GM23248 (cell line): ENCODE data around the gene FURIN. TPM values are rescaled to one million over a fixed set of nuclear protein-coding genes. Genes with fewer than 3 reads are reported as not detected.

Experiments
- DNase-seq: peaks from one replicate; pipeline ENCODE4 v3.0.0-alpha.2; 2015
- H2AFZ ChIP-seq: fragments of 200-600 bp; sonication (generic); 2 replicates; pipeline ENCODE4 v1.6.1; 2016; ENCODE audit warnings: antibody characterized with exemption
- H3F3A ChIP-seq: fragments of 200-600 bp; sonication (generic); 2 replicates; pipeline ENCODE4 v1.6.1; 2016; ENCODE audit warnings: mild to moderate bottlenecking, antibody characterized with exemption, mixed run types; ENCODE audit not compliant: insufficient read depth
- H3K27ac ChIP-seq: fragments of 200-600 bp; sonication (generic); 2 replicates; pipeline ENCODE4 v1.5.1; 2016; ENCODE audit warnings: mild to moderate bottlenecking
- H3K27me3 ChIP-seq: fragments of 200-600 bp; sonication (generic); replicated peaks from 2 replicates; pipeline ENCODE4 v1.6.1; 2016; ENCODE audit warnings: mild to moderate bottlenecking; ENCODE audit not compliant: insufficient read depth
- H3K36me3 ChIP-seq: fragments of 200-600 bp; sonication (generic); 2 replicates; pipeline ENCODE4 v1.6.1; 2016; ENCODE audit warnings: low read depth, mild to moderate bottlenecking
- H3K4me1 ChIP-seq: fragments of 200-600 bp; sonication (generic); 2 replicates; pipeline ENCODE4 v1.6.1; 2016; ENCODE audit warnings: mild to moderate bottlenecking; ENCODE audit not compliant: insufficient read depth
- H3K4me2 ChIP-seq: fragments of 200-600 bp; sonication (generic); one replicate; pipeline ENCODE4 v1.6.1; 2016; ENCODE audit warnings: mild to moderate bottlenecking; ENCODE audit not compliant: unreplicated experiment
- H3K4me3 ChIP-seq: fragments of 200-600 bp; sonication (generic); 2 replicates; pipeline ENCODE4 v1.5.1; 2016; ENCODE audit warnings: mild to moderate bottlenecking
- H3K79me2 ChIP-seq: fragments of 200-600 bp; sonication (generic); 2 replicates; pipeline ENCODE4 v1.6.1; 2016; ENCODE audit warnings: mild to moderate bottlenecking; ENCODE audit not compliant: insufficient read depth
- H3K9ac ChIP-seq: fragments of 200-600 bp; sonication (generic); 2 replicates; pipeline ENCODE4 v1.6.1; 2016; ENCODE audit warnings: mild to moderate bottlenecking
- H3K9me2 ChIP-seq: fragments of 200-600 bp; sonication (generic); 2 replicates; pipeline ENCODE4 v1.6.1; 2016; ENCODE audit warnings: mixed run types, mild to moderate bottlenecking, moderate library complexity; ENCODE audit not compliant: insufficient read depth
- H3K9me3 ChIP-seq: fragments of 200-600 bp; sonication (generic); one replicate; pipeline ENCODE4 v1.6.1; 2017; ENCODE audit warnings: low read depth
- H4K20me1 ChIP-seq: fragments of 200-600 bp; sonication (generic); 2 replicates; pipeline ENCODE4 v1.6.0; 2016; ENCODE audit not compliant: insufficient read depth
- EZH2 ChIP-seq: fragments of 200-600 bp; sonication (generic); IDR thresholded peaks from 2 replicates; pipeline ENCODE4 v1.6.1; 2018; ENCODE audit warnings: antibody characterized with exemption, mild to moderate bottlenecking; ENCODE audit not compliant: insufficient read depth, poor library complexity, severe bottlenecking
- EZH2phosphoT487 ChIP-seq: fragments of 200-600 bp; sonication (generic); IDR thresholded peaks from 2 replicates; pipeline ENCODE4 v1.6.1; 2018; ENCODE audit warnings: antibody characterized with exemption, moderate library complexity, mild to moderate bottlenecking, low read depth; ENCODE audit not compliant: insufficient read depth
- WGBS, 2 experiments: methylation state at CpG; one replicate each; pipeline ENCODE4 v1.1.6; 2015 to 2017; ENCODE audit warnings: low lambda C conversion rate in 2 of 2, low coverage in 1 of 2; ENCODE audit errors: missing lambda C conversion rate in 2 of 2; 5-methylcytosine and 5-hydroxymethylcytosine counted together
- in situ Hi-C: fragments of 300-500 bp; cut with MboI; formaldehyde crosslinking; loops from 2 replicates; pipeline ENCODE4 v1.15.0; 2020
- polyA plus RNA-seq: library from polyadenylated mRNA; unstranded; fragments of >200 nt; fragmentation: Nextera tagmentation; extraction: Ambion mirVana; gene quantifications from 2 replicates; pipeline ENCODE4 v1.2.1, GENCODE V29; 2016
- total RNA-seq: library from RNA; depleted of rRNA; stranded (reverse); fragments of >200 nt; shearing (Covaris generic); gene quantifications from 2 replicates; pipeline ENCODE4 v1.2.3, GENCODE V29; 2014

Gene FURIN
- total and polyA plus RNA-seq, 2 experiments from 2014 or later: 13.9 to 50.8 TPM

DNA sequence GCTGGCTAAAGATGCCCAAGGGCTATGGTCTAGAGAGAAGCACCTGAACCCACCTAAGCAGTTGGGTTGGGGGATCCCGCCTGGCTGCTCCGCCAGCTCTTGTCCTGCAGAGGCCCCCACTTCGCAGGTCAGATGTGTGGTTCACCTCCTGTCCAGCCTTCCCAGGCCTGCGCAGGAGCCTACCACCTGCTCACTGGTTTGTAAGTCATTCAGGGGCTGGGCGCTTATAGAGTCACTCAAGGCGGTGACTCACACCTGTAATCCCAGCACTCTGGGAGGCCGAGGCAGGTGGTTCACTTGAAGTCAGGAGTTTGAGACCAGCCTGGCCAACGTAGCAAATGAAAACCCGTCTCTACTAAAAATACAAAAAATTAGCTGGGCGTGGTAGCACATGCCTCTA is 3.9 kb upstream of the FURIN start:
- Histone ChIP-seq H3K27me3 (no peaks in the 10 kb centered on the region), H3K9ac (no peak overlapping the region), H3K4me1 (peaks cover 18% of the 10 kb centered on the region), H3K4me2 (no peak overlapping the region), H4K20me1 (no peaks in the 10 kb centered on the region), H2AFZ (no peak overlapping the region), H3F3A (peaks cover 20% of the 10 kb centered on the region), H3K9me3 (no peaks in the 10 kb centered on the region), H3K4me3 (no peak overlapping the region), H3K36me3 (no peaks in the 10 kb centered on the region), H3K27ac (no peak overlapping the region), H3K79me2 (no peaks in the 10 kb centered on the region), H3K9me2 (no peaks in the 10 kb centered on the region)
- no peak for DNase-seq
- in situ Hi-C loops: no loop called here
- 82 to 87% methylated on average over 10 of the region's 10 CpGs for WGBS, 2 experiments
- TF ChIP-seq EZH2phosphoT487 (no peak), EZH2 (no peak)

DNA sequence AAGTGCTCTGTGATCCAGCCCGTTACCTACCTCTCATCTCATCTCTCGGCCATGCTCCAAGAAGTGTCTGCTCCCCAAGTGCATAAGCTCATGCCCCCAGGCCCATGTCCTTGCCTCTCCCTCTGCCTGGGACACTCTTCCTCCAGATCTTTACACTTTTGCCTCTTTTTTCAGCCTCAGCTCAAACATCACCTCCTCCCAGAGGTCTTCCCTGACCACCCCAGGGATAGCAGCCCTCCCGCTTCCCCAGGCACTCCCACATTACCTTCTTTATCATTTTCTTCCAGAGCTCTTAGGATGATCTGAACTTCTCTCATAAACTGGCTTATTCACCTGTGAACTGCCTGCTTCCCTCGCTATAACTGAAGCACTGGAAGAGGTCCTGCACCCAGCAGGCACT is 2.7 kb upstream of the FURIN start:
- Histone ChIP-seq H4K20me1 (no peaks in the 10 kb centered on the region), H3K27ac (no peak overlapping the region), H3K4me2 (no peak overlapping the region), H3K4me1 (peaks cover 30% of the 10 kb centered on the region), H3K4me3 (no peak overlapping the region), H3K79me2 (peaks cover 7% of the 10 kb centered on the region), H3K9me2 (no peaks in the 10 kb centered on the region), H3K27me3 (no peaks in the 10 kb centered on the region), H3K36me3 (no peaks in the 10 kb centered on the region), H3F3A (peaks cover 30% of the 10 kb centered on the region), H3K9ac (no peak overlapping the region), H2AFZ (no peak overlapping the region), H3K9me3 (no peaks in the 10 kb centered on the region)
- in situ Hi-C loops: no loop called here
- WGBS, 2 experiments: 89 to 93% methylated on average over 4 of the region's 4 CpGs
- no peak for DNase-seq
- TF ChIP-seq EZH2: no peak
- no peak for TF ChIP-seq EZH2phosphoT487

DNA sequence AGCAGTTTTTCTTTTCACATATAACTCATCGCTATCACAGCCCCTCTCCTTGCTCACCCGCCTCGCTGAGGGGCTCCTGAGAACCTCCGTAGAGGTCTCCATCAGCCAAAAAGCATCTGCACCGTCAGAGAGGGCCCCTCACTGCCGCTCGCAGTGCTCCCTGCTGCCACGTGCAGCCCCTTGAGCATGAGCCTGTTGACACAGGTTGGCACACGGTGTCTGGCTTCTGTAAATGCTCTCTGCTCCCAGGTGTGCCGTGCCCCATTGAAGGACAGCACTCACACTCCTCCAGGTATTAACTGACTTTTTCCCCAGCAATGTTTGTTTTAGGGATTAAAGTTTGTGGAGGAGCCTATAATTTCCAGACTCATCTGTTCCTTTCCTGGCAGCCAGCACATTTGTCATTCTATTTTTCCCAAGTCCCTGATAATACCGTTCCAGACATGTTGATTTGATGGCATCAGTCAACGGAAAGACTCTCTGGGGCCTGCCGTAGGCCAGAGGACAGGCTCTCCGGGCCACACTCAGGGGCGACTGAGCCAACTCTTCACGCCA is 2.1 kb upstream of the FURIN start:
- H3K4me1 ChIP-seq: peaks cover 31% of the 10 kb centered on the region
- H2AFZ ChIP-seq: no peak overlapping the region
- peaks cover 32% of the 10 kb centered on the region for H3F3A ChIP-seq
- H3K9me3 ChIP-seq: no peaks in the 10 kb centered on the region
- no peaks in the 10 kb centered on the region for H3K27me3 ChIP-seq
- H3K36me3 ChIP-seq: no peaks in the 10 kb centered on the region
- H3K9ac ChIP-seq: no peak overlapping the region
- H3K27ac ChIP-seq: no peak overlapping the region
- TF ChIP-seq EZH2 (no peak), EZH2phosphoT487 (no peak)
- no peak overlapping the region for H3K4me3 ChIP-seq
- peaks cover 11% of the 10 kb centered on the region for H3K79me2 ChIP-seq
- no peak for DNase-seq
- no peaks in the 10 kb centered on the region for H3K9me2 ChIP-seq
- in situ Hi-C loops: no loop called here
- no peak overlapping the region for H3K4me2 ChIP-seq
- no peaks in the 10 kb centered on the region for H4K20me1 ChIP-seq
- 56 to 57% methylated on average over 16 of the region's 16 CpGs for WGBS, 2 experiments

DNA sequence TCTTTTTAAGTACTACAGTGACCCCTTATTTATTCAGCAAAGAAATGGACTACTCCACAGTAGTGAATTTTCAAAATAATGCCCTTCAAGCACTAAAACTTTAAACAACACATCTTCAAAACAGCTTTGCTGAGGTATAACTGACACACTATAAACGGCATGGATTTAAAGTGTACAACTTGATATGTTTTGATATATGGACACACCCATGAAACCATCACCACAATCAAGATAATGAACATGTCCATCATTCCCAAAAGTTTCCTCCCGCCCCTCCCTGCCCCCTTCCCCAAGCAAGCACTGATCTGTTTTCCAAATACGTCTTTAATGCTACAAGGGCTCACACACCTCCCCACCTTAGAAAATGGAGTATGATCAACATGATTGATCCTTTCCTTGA is 1.6 kb upstream of the FURIN start:
- H2AFZ ChIP-seq: no peak overlapping the region

DNA sequence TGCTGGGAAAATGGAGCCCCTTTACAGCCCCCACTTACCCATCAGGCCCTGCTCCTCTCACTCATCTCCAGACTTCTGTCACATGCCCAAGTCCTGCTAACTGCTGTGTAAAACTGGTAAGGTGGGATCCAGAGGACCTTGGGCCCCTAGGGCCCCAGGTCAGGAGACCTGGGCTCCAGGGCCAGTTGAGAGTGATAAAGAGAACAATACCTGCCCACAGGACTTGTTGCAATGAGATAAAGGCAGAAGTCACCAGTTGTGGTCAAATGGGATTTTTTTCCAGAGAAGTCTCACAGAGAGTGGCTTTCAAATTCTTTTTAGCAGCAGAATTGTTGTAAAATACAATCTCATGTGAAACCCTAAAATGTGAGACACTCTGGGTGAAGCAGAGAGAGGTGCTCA is 753 bp downstream of the FURIN start:
- Histone ChIP-seq H2AFZ (0 out of 2 replicates have a peak overlapping the region, but pooled peaks have one; percentile 41), H4K20me1 (no peaks in the 10 kb centered on the region), H3F3A (peaks cover 28% of the 10 kb centered on the region), H3K27ac (peak overlapping the region; percentile 90), H3K9me2 (no peaks in the 10 kb centered on the region), H3K27me3 (no peaks in the 10 kb centered on the region), H3K79me2 (peaks cover 37% of the 10 kb centered on the region), H3K4me1 (peaks cover 40% of the 10 kb centered on the region), H3K9ac (peak overlapping the region; percentile 65), H3K36me3 (no peaks in the 10 kb centered on the region), H3K4me3 (no peak overlapping the region), H3K4me2 (peak overlapping the region; percentile 86), H3K9me3 (no peaks in the 10 kb centered on the region)
- TF ChIP-seq EZH2 (no peak), EZH2phosphoT487 (no peak)
- DNase-seq: no peak
- in situ Hi-C loops: no loop called here

More for the DNA sequence above, 1.6 kb upstream of the FURIN start:
- H3K9me2 ChIP-seq: no peaks in the 10 kb centered on the region
- peaks cover 32% of the 10 kb centered on the region for H3F3A ChIP-seq
- no peak overlapping the region for H3K4me3 ChIP-seq
- in situ Hi-C loops: no loop called here
- H3K4me1 ChIP-seq: peaks cover 31% of the 10 kb centered on the region
- H3K9me3 ChIP-seq: no peaks in the 10 kb centered on the region
- H3K36me3 ChIP-seq: no peaks in the 10 kb centered on the region
- no peaks in the 10 kb centered on the region for H3K27me3 ChIP-seq
- DNase-seq: no peak
- H4K20me1 ChIP-seq: no peaks in the 10 kb centered on the region
- H3K4me2 ChIP-seq: no peak overlapping the region
- no peak overlapping the region for H3K9ac ChIP-seq
- TF ChIP-seq EZH2 (no peak), EZH2phosphoT487 (no peak)
- WGBS, 2 experiments: 83 to 84% methylated on average over 3 of the region's 3 CpGs
- peaks cover 14% of the 10 kb centered on the region for H3K79me2 ChIP-seq
- H3K27ac ChIP-seq: no peak overlapping the region
